Loucy (cell line): ENCODE results near the gene ABLIM1.

Experiments used
- CTCF ChIP-seq: fragments of 200-600 bp; sonication (generic); conservative IDR thresholded peaks from 2 replicates; pipeline ENCODE4 v1.5.1; 2014; ENCODE audit warnings: mild to moderate bottlenecking, antibody characterized with exemption, low read length
- EZH2phosphoT487 ChIP-seq: fragments of 200-600 bp; IDR thresholded peaks from 2 replicates; pipeline ENCODE4 v1.6.1; 2018; ENCODE audit warnings: antibody characterized with exemption, mild to moderate bottlenecking, moderate library complexity, borderline replicate concordance

- TF ChIP-seq CTCF (no peak), EZH2phosphoT487 (no peak)
Observed at GRCh38 chr10:114575417-114576131, 82.5 kb downstream of the ABLIM1 start.
